HG02678 (cell line): ENCODE measurements around the gene GRM1.
"Not testable (repeated sequence)": the region's sequence is repeated elsewhere in the genome, so short reads cannot be mapped to it uniquely, and the experiment has no call there.

Source experiments
- ATAC-seq: cut with Tn5 transposase; IDR thresholded peaks from one replicate; pipeline ENCODE4 v1.9.1; 2021; ENCODE audit warnings: mild to moderate bottlenecking, moderate library complexity; ENCODE audit not compliant: unreplicated experiment

GRM1 gene

DNA sequence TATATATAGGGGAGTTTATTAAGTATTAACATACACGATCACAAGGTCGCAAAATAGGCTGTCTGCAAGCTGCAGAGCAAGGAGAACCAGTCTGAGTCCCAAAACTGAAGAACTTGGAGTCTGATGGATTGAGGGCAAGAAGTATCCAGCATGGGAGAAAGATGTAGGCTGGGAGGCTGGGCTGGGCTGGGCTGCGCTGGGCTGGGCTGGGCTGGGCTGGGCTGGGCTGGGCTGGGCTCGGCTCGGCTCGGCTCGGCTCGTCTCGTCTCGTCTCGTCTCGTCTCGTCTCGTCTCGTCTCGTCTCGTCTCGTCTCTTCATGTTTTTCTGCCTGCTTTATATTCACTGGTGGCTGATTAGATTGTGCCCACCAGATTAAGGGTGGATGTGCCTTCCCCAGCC is 238.6 kb downstream of the GRM1 start:
- no peak for ATAC-seq

DNA sequence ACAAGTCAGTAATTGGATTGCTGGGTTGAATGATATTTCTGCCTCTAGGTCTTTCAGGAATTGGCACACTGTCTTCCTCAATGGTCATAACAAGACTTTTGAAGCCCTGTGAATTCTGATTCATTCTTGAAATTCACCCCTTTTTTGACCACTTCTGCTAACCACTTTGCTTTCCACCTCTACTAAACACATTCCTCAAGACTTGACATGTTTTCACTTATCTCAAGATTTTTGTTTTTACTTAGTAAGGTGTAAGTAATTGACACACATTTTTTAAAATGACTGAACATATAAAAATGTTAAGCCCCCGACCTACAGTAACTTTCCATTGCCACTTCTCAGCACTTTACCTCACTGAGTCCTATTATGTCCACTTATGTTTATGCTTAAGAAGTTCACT is 239.1 kb downstream of the GRM1 start:
- ATAC-seq = no peak

GRCh38 chr6:146269482-146269881 is 240.6 kb downstream of the GRM1 start:
- no peak for ATAC-seq

DNA sequence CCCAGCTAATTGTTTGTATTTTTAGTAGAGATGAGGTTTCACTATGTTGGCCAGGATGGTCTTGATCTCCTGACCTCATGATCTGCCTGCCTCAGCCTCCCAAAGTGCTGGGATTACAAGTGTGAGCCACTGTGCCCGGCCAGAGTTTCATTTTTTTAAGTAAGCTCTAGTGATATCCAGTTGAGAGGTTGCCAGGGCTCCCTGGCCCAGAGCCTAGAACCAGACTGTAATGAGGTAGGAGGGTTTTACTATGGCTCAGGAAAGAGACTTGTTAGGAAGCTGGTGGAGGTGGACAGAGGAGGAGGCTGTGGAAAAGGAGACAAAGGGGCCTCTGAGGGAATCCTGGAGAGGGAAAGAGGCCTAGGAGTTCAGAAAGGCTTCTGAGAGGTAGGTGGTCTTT is 242.3 kb downstream of the GRM1 start:
- ATAC-seq = not testable (repeated sequence)

DNA sequence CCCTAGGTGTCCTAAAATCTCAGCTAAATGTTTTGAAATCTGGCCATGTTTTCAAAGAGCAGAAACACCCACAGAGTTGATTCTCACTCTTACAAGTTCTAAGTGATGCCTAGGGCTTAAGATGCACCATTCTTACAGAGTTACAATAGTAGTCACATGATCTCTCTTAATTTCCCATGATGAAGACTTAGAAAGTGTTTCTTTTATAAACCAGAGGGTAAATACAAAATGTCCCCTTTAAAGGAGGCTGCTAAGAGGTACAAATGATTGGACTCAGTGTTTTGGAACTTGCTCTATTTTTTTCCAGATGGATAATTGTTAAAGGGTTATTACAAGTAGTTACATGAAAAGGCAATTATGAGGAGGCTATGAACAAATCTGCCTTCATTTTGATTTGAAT is 244.6 kb downstream of the GRM1 start:
- no peak for ATAC-seq

DNA sequence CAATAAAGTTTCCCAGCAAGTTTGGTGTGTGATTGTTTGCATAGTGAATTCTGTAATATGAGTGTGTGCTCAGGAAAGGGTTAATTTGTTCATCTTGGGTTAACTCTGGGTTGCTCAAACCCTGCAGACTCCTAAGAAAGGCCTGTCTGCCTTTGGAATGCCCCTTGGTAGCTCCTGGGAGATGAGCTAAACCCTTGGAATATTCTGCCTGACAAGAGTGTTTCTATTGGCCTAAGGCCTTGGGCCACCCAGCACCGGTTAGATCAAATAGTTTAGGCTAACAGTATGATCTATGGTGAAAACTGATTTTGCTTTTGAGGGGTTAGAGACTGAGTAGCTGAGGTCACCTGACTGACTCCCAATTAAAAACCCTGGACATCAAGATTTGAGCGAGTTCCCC is 248.3 kb downstream of the GRM1 start:
- no peak for ATAC-seq

- no peak for ATAC-seq
These were observed 252.9 kb downstream of the GRM1 start for GRCh38 chr6:146281651-146282362.

DNA sequence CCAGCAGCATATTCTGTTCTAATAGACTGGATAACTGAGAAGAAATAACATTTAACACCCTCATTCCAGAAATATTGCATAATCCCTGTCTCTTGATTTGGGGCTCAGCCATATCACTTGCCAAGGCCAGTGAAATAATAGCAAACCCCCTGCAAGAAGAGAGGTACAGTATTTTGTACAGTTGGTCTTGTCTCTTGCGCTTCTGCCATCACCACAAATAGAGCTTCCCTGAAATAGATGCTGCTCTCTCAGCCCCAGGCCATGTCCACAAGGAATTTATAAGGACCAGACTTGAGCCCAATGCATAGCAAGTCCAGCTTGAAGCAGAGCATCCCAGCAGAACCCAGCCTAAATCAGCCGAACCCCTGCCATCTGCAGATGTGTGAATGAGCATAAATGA is 254.0 kb downstream of the GRM1 start:
- no peak for ATAC-seq

DNA sequence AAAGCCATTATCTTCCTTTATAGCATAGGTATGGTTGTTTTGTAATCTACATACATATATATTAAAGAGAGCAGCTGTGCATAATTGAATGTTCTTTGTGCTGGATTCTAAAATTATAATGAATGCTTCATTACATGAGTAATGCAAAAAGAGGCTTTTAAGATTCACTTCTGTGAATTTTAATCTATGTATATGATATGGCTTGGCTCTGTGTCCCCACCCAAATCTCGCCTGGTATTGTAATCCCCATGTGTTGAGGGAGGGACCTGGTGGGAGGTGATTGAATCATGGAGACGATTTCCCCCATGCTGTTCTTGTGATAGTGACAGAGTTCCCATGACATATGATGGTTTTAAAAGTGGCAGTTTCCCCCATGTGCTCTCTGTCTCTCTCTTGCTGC is 255.4 kb downstream of the GRM1 start:
- no peak for ATAC-seq

- ATAC-seq = no peak
These were observed 258.1 kb downstream of the GRM1 start for GRCh38 chr6:146286961-146287360.

GRCh38 chr6:146287691-146288369 is 259.0 kb downstream of the GRM1 start:
- ATAC-seq = no peak

DNA sequence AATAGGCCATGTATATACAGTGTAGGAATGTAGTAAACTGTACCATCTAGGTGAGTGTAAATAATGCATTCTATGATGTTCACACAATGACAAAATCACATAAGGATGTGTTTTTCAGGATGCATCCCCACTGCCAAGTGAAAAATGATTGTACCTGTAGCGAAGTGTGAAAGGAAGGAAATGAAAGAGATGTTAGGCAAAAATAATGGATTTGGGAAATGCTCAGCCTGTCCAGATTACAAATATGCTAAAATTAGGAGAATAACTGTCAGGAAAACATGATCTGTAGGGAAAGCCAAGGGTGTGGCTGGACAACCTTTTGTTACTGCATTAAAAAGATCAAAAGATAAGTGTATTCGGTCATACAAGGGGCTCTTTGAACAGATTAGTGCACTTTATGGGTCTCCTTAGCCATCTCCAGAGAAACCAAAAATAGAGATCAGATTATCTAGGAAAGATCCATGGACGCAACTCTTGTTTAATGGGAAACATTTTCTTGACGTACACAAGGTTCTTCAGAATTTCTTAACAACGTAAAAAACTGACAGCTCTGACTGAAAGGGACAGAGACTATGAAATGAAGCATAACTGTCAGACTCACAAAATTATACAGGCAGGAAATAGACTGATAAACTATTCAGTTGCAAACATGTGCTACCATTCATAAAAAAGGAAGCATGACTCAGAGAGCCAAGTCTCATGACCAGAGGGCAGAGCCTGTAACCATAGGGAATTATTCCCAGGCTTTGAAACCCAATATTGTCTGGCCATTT is 261.1 kb downstream of the GRM1 start:
- ATAC-seq = no peak

DNA sequence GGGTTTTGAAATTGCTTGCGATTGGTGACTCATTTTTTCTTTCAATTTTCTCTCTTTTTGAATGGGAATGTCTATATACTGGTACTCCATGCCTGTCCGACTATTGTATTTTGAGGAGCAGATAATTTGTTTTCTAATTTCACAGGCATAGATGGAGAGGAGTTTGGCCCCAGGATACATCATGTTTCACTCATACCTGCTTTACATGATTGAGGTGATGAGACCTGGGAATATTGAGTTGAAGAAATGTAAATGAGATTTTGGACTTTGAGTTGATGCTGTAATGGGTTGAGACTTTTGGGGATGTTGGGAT is 261.7 kb downstream of the GRM1 start:
- no peak for ATAC-seq

DNA sequence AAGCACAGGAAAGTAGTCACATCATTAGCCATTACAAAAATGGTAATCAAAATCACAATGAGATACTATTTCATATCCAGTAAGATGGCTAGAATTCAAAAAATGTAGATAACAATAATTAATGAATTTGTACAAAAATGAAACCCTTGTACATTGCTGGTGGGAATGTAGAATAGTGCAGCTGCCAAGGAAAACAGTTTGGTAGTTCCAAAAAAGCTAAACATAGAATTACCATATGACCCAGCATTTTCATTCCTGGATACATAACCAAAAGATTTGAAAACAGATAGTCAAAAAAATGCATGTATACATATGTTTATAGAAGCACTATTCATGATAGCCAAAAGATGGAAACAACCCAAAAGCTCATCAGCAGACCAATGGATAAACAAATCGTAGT is 263.6 kb downstream of the GRM1 start:
- no peak for ATAC-seq

DNA sequence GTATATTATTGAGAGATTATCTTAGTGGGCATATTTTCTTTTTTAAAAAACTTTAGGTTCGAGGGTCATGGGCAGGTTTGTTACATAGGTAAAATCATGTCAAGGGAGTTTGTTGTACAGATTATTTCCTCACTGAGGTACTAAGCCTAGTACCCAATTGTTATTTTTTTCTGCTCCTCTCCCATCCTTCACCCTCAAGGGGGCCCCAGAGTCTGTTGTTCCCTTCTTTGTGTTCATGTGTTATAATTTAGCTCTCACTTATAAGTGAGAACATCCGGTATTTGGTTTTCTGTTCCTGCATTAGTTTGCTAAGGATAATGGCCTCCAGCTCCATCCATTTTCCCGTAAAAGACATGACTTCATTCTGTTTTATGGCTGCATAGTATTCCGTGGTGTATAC is 266.8 kb downstream of the GRM1 start:
- no peak for ATAC-seq

DNA sequence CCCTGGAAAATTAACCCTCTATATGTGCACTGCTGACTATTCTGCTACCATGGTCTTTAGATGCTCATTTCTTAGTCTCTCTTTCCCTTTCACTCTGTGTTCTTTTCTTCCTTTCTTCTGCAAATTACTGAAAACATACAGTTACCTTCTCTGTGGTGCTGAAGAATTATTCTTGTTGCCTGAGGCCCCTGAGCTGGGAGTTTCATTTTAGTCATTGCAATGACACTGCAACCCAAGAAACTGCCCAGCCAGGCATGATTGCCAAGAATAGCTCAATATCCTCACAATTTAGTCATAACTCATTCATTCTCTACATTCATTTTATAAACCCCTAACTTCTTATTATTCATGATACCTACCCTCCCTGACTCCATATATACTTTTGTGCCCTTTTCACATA is 269.0 kb downstream of the GRM1 start:
- no peak for ATAC-seq

GRCh38 chr6:146300521-146300920 is 271.7 kb downstream of the GRM1 start:
- no peak for ATAC-seq

DNA sequence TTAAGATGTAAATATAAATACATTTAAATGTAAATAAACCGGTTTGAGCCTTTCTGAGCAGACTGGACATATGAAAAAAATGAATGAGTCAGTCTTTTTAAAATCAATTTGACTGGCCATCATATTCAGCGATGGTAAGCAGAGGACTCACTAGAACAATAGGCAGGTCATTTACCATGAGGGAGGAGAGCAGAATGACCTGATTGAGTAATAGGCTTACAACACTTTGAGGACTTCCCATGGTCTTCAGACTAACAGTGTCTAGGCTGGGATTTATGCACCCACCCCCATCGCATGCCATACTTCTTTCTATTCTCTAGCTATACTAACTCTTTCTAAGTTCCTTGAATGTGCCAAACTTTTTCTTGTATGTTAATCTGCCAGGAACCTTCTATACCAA is 272.9 kb downstream of the GRM1 start:
- no peak for ATAC-seq

DNA sequence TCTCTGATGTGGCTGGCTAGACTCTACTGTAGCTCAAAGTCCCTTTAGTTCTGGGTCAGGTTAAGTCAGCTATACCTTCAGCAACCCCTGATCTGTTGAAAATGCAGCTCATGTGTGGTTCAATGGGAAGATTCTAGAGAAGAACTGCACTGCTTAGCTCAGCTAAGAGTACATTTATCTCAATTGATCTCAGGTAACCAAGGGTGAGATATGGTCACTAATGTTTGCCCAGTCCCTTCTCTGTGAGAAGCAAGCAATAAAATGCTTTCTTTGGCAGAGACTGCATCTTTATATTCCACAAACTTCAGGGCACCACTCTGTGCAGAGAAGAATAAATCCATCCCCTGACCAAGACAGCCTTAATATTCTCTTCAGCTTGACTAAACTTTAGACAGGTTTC is 274.1 kb downstream of the GRM1 start:
- no peak for ATAC-seq

GRCh38 chr6:146304181-146304580 is 275.3 kb downstream of the GRM1 start:
- ATAC-seq = no peak

GRCh38 chr6:146305092-146305491 is 276.2 kb downstream of the GRM1 start:
- ATAC-seq = no peak

- no peak for ATAC-seq
These were observed 277.1 kb downstream of the GRM1 start for GRCh38 chr6:146305951-146306350.
